ENCODE results near the gene NDNF.

NDNF gene

GRCh38 chr4:121014544-121014943 lies 57.8 kb downstream of the NDNF start:
- no peak for DNase-seq (ENCODE audit: low spot score)

- no peak for DNase-seq (ENCODE audit: low spot score)
Measured at GRCh38 chr4:121011780-121012340, 60.5 kb downstream of the NDNF start.

- no peak for DNase-seq (ENCODE audit: low spot score)
Measured at GRCh38 chr4:121011138-121011537, 61.2 kb downstream of the NDNF start.

GRCh38 chr4:121009578-121010478 lies 62.5 kb downstream of the NDNF start:
- peak; percentile 17 for DNase-seq (ENCODE audit: low spot score)

GRCh38 chr4:121007660-121008059 lies 64.7 kb downstream of the NDNF start:
- no peak for DNase-seq (ENCODE audit: low spot score)

- DNase-seq (ENCODE audit: low spot score), result no peak
Measured at GRCh38 chr4:121003863-121004262, 68.5 kb downstream of the NDNF start.

GRCh38 chr4:120995266-120996010 lies 76.9 kb downstream of the NDNF start:
- no peak for DNase-seq (ENCODE audit: low spot score)

GRCh38 chr4:120994521-120994920 lies 77.8 kb downstream of the NDNF start:
- DNase-seq (ENCODE audit: low spot score), result no peak

GRCh38 chr4:120991885-120992284 lies 80.5 kb downstream of the NDNF start:
- DNase-seq (ENCODE audit: low spot score), result no peak

GRCh38 chr4:120990246-120990645 lies 82.1 kb downstream of the NDNF start:
- DNase-seq (ENCODE audit: low spot score), result no peak

Measured in CD4-positive, alpha-beta T cell treated with Interleukin-6 at 100 ng/mL for 8 hours (primary cell).